GM18868 (cell line): ENCODE results near the gene TRPV5.

Experiments used
- ATAC-seq: cut with Tn5 transposase; IDR thresholded peaks from one replicate; pipeline ENCODE4 v1.9.1; 2021; ENCODE audit warnings: mild to moderate bottlenecking, moderate library complexity; ENCODE audit not compliant: unreplicated experiment

The TRPV5 gene

GRCh38 chr7:142872106-142872675, 61.4 kb downstream of the TRPV5 start:
- ATAC-seq, result no peak

DNA sequence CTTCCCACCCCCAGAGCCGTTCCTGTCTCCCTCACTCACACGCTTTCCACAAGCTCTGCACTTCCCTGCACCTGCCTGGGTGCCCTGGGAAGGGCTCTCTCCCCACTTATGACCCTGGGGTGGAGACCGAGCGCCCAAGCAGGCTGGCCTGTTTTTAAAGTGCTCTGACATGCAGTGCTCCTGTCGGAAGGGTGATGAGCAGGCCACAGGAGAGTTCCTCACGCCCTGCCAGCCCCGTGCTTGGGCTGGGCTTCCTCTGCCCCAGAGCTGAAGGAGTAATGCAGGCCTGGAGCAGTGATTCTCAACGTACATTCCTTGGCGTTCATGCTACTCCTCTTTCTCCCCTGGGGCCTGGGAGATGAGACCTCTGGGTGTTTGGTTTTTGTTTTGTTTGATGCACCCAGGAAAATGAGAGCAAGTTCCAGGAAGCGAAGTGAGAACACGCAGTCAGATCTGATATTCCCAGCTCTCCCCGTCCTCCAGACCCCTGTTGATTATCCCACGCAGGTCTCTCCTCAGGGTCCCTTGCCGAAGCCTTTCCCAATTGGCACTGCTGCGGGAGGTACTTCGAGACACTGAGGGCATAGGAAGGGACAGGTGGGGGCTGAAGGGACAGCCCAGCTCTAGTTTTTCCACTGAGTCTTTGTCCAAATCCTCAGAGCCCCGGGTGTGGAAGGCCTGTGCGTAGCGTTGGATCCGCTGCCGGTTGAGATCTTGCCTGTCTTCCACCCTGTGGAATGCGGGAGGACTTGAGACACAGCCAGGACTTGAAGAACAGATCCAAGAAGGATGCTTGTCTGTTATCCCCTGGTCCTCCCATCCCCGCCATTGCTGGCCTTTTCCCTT, 62.1 kb downstream of the TRPV5 start:
- no peak for ATAC-seq

DNA sequence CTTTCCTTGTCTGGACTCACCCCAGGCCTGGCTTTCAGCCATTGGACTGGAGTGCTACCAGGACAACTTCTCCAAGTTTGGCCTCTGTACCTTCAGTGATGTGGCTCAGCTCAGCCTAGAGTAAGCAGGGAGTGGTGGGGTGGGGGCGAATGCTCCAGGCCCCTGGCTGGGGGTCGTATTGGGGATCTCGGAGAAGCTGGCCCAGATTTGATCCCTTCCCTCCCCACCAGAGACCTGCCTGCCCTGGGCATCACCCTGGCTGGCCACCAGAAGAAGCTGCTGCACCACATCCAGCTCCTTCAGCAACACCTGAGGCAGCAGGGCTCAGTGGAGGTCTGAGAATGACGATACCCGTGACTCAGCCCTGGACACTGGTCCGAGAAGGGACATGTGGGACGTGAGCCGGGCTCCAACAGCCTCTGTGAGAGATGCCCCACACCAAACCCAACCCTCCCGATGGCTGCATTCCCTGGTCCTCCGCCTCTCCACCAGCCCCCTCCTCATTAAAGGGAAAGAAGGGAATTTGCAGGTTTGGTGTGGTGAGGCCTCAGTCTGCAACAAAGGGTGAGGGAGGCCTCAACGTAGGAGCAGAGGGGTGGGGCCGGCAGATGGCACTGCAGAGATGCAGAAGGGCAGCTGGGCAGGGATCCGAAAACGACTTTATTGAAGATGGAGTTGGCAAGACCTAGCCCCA, 62.8 kb downstream of the TRPV5 start:
- ATAC-seq, result no peak

DNA sequence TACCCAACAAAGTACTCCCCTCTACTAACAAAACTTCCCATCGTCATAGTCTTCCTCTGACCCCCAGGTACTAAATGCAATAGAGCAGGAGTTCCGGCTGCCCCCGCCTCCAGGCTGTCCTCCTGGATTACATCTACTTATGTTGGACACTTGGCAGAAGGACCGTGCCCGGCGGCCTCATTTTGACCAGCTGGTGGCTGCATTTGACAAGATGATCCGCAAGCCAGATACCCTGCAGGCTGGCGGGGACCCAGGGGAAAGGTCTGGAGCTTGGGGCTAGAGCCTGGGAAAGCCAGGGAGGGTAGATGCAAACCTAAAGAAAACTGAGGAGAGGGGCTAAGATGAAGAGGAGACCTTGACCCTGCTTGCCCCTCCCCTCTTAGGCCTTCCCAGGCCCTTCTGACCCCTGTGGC, 63.4 kb downstream of the TRPV5 start:
- no peak for ATAC-seq

DNA sequence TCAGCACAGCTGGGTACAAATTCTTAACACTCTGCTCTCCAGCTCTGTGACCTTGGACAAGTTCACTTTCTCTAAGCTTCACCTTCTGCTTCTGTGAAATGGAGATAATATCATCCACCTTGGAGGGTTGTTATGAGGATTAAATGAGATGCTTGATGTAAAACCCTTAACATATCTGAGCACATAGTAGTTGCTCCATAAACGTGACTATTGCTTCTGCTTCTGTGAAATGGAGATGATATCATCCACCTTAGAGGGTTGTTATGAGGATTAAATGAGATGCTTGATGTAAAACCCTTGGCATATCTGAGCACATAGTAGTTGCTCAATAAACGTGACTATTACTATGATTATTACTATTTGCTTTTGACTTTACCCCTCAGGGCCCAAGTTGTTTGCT, 64.1 kb downstream of the TRPV5 start:
- no peak for ATAC-seq

GRCh38 chr7:142868986-142869415, 64.5 kb downstream of the TRPV5 start:
- ATAC-seq, result no peak

- no peak for ATAC-seq
These were observed 65.2 kb downstream of the TRPV5 start for GRCh38 chr7:142868188-142868985.

DNA sequence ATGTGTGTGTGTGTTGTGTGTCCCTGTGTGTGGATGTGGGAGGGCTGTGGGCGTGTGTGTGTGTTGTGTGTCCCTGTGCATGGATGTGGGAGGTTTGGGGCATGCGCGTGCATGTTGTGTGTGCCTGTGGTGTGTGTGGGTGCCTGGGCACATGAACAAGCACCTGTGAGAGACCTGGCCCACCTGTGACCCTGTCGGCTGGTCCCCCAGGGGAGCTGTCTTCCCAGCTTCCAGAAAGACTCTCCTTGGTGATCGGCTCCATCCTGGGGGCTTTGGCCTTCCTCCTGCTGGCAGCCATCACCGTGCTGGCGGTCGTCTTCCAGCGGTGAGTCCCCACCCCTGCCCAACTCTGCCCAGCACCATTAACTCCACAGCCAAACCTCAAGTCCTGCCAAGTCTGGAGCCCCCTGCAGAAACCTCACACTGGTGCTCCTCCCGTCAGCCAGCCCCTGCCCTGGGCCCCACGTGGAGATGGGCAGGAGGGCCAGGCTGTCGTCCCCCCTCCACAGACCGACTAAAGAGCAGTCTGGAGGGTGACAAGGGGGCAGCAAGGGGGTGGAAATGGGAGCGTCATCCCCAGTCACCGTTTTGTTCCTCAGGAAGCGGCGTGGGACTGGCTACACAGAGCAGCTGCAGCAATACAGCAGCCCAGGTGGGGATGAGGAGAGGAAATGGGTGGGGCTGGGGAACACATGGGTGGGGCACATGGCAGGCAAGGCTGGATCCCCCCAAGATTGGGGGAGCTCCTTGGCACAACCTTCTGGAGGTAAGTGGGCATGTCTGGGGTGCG, 66.0 kb downstream of the TRPV5 start:
- no peak for ATAC-seq

DNA sequence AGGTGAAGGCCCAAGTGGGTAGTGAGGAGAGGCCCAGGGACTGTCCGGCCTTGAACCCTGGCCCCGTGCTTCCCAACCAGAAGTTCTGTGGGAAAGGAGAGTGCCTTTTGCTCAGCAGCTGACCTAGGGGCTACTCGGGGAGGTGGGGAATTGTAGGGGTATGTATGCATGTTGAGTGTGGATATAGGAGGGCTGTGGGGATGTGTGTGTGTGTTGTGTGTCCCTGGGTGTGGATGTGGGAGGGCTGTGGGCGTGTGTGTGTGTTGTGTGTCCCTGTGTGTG, 66.5 kb downstream of the TRPV5 start:
- no peak for ATAC-seq

DNA sequence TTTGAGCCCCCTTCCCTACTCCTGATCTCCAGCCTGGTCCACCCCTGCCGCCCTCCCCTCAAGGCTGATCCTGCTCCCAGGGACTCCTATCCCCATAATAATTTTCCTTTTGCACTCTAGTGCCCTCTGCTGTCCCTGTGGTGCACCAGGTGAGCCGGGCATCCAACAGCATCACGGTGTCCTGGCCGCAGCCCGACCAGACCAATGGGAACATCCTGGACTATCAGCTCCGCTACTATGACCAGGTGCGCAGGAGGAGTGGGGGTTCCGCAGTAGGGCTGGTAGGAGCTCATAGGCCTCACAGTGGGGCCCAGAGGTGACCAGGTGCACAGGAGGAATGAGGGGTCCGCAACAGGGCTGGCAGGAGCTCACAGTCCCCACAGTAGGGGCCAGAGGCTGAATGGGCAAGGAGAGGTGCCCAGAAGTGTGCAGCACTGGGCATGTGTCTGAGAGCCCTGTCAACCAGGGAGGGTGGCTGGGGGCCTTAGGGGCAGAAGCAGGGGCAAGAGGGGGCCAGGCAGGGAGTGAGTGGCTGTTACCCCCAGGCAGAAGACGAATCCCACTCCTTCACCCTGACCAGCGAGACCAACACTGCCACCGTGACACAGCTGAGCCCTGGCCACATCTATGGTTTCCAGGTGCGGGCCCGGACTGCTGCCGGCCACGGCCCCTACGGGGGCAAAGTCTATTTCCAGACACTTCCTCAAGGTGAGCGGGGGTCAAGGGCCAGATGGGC, 67.0 kb downstream of the TRPV5 start:
- ATAC-seq, result no peak

DNA sequence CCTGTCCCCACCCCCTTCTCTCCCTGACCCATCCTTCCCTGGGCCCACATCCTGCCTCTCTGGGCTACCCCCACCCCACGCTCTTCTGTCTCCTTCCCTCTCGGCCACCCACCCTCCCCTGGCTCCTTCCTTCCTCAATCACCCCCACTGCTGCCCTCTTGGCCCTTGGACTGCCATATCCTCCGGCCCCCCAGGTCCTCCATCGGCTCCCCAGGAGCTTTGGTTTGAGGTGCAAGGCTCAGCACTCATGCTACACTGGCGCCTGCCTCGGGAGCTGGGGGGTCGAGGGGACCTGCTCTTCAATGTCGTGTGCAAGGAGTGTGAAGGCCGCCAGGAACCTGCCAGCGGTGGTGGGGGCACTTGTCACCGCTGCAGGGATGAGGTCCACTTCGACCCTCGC, 67.8 kb downstream of the TRPV5 start:
- no peak for ATAC-seq

- no peak for ATAC-seq
These were observed 68.4 kb downstream of the TRPV5 start for GRCh38 chr7:142864980-142865747.

- ATAC-seq, result no peak
These were observed 69.5 kb downstream of the TRPV5 start for GRCh38 chr7:142863891-142864685.

DNA sequence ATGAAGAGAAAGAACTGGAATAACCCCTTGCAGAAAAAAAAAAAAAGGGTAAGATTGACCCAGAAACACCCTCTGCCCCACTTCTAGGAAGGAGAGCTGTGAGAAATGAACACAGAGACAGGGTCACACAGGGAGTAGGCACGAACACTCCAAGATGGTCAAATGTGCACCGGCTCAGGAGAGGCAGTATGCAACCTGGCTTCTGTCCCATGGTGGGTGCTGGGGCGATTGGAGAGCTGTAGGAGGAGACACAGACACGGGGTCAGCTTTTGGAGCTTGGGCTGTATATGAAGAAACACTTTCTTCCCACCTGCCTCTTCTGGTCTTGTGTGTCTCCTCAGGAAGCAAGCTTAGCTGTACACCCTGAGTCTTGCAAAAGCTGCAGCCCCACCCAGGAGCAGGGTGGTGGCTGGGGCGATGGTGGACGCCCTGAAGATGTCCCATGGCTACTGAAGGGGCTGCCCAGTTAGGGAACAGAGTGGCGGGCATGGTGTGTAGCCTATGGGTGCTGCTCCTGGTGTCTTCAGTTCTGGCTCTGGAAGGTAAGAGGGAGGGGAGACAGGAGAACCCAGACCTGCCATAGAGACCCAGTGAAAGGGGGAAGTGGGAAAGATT, 70.7 kb downstream of the TRPV5 start:
- no peak for ATAC-seq

DNA sequence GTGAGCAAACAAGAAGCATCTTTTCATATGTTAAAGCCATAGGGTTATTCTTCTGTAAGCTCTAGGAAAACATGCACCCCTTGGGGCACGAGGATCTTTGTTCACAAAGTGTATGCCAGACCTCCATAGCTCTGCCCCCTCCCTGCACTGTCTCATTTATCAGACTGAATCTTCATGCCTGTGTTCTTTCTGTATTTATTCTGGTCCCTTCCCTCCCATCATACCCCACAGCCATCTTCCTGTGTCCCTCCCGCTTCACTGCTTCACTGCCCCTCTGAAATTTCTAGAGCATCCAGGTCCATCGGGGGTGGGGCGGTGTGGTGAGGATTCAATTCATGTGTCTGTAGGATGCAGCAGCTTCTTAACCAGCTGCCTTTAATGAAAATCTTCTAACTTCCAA, 71.2 kb downstream of the TRPV5 start:
- ATAC-seq, result no peak

- no peak for ATAC-seq
These were observed 72.6 kb downstream of the TRPV5 start for GRCh38 chr7:142860968-142861367.

GRCh38 chr7:142859829-142860228, 73.7 kb downstream of the TRPV5 start:
- no peak for ATAC-seq

DNA sequence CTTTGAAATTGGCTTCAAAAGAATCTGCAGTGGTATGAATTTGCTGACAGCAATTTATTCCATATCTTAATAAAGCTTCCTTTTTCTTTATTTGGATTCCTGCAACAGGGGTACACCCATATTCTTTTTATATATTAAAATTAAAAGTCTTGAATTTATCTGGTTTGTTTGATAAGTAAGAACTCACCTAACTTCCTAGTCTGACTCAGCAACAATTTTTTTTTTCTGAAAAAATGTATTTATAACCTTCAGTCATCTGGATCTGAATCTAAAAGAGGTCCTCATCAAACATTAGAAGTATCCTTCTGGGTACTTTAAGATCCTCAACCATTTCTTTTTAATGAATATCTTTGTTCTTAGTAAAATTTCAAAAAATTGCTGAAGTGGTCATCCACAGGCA, 74.1 kb downstream of the TRPV5 start:
- no peak for ATAC-seq
